B cell (primary cell): ENCODE results near the gene CD40. TPM values are rescaled to one million over a fixed set of nuclear protein-coding genes. Genes with fewer than 3 reads are reported as not detected.

Experiments
- ATAC-seq: fragments of 200-7000 bp; cut with Tn5 transposase; one replicate; pipeline ENCODE4 v1.10.0; 2021; ENCODE audit warnings: low read depth, mild to moderate bottlenecking, moderate number of reproducible peaks, moderate library complexity
- CTCF ChIA-PET: fragments of 350-600 bp; sonication (Branson Sonifier 250); formaldehyde crosslinking; loops from one replicate; lab custom pipeline; 2021; ENCODE audit warnings: antibody characterized with exemption, inconsistent platforms; lab: Charles Lee
- POLR2A ChIA-PET: fragments of 350-600 bp; sonication (Branson Sonifier 250); formaldehyde crosslinking; loops from one replicate; lab custom pipeline; 2021; ENCODE audit warnings: antibody characterized with exemption; lab: Charles Lee
- DNase-seq: peaks from one replicate; pipeline ENCODE4 v3.0.0; 2013
- H2AFZ ChIP-seq: 2 replicates; pipeline ENCODE4 v1.6.1; 2012; ENCODE audit warnings: mild to moderate bottlenecking, low read depth, low read length; ENCODE audit not compliant: insufficient read depth, poor library complexity, severe bottlenecking
- H3K27ac ChIP-seq, 2 donors: 1 replicate in 1 of 2; 2 replicates in 1 of 2; pipeline ENCODE4 v1.5.1; 2012 to 2013; ENCODE audit warnings: low read length in 2 of 2, mild to moderate bottlenecking in 2 of 2, moderate library complexity in 1 of 2
- H3K27me3 ChIP-seq, 4 experiments: fragments of 200-600 bp in 1 of 4; sonication (generic) in 1 of 4; replicated peaks in 1 of 4; 1 replicate in 2 of 4; 2 replicates in 2 of 4; pipeline versions ENCODE4 v1.6.1 to v1.7.0; 2013 to 2016; ENCODE audit warnings: low read length in 3 of 4, mild to moderate bottlenecking in 2 of 4, mixed read lengths in 1 of 4, moderate library complexity in 1 of 4; ENCODE audit not compliant: insufficient read depth in 4 of 4, control insufficient read depth in 3 of 4; ENCODE audit errors: control extremely low read depth in 1 of 4
- H3K36me3 ChIP-seq, 2 experiments: replicated peaks in 1 of 2; 1 replicate in 1 of 2; 2 replicates in 1 of 2; pipeline versions ENCODE4 v1.6.1 to v1.7.1; 2013; ENCODE audit warnings: low read length in 1 of 2; ENCODE audit not compliant: insufficient read depth in 2 of 2, control insufficient read depth in 1 of 2; ENCODE audit errors: control extremely low read depth in 1 of 2, extremely low read depth in 1 of 2
- H3K4me1 ChIP-seq, 2 donors: fragments of 200-600 bp in 1 of 2; sonication (generic) in 1 of 2; 1 replicate in 1 of 2; 2 replicates in 1 of 2; pipeline versions ENCODE4 v1.5.1 to v1.6.1; 2013 to 2017; ENCODE audit warnings: low read length in 2 of 2; ENCODE audit not compliant: control insufficient read depth in 2 of 2, insufficient read depth in 2 of 2
- H3K4me2 ChIP-seq: replicated peaks from 2 replicates; pipeline ENCODE3; 2012; ENCODE audit warnings: mild to moderate bottlenecking, low read depth, low read length; ENCODE audit not compliant: poor library complexity, severe bottlenecking
- H3K4me3 ChIP-seq, 5 experiments: fragments of 200-600 bp in 1 of 5; sonication (generic) in 1 of 5; 1 replicate in 3 of 5; 2 replicates in 2 of 5; pipeline versions ENCODE4 v1.5.1 to v1.7.0; 2011 to 2016; ENCODE audit warnings: low read length in 4 of 5, mild to moderate bottlenecking in 4 of 5, low read depth in 2 of 5, control low read depth in 1 of 5, moderate library complexity in 1 of 5; ENCODE audit not compliant: insufficient read depth in 1 of 5; ENCODE audit errors: control extremely low read depth in 1 of 5, extremely low read depth in 1 of 5
- H3K79me2 ChIP-seq: fragments of 200-600 bp; sonication (generic); one replicate; pipeline ENCODE4 v1.6.0; 2016; ENCODE audit warnings: low read length; ENCODE audit not compliant: control insufficient read depth, insufficient read depth
- H3K9ac ChIP-seq: fragments of 200-600 bp; sonication (generic); 2 replicates; pipeline ENCODE4 v1.6.1; 2017; ENCODE audit warnings: mild to moderate bottlenecking, low read length, moderate library complexity
- H3K9me3 ChIP-seq, 3 donors: one replicate each; pipeline versions ENCODE4 v1.6.1 to v1.7.1; 2013; ENCODE audit warnings: low read length in 2 of 3; ENCODE audit not compliant: control insufficient read depth in 2 of 3, insufficient read depth in 1 of 3; ENCODE audit errors: control extremely low read depth in 1 of 3
- H4K20me1 ChIP-seq: 2 replicates; pipeline ENCODE4 v1.6.0; 2012; ENCODE audit warnings: mild to moderate bottlenecking, low read length; ENCODE audit not compliant: insufficient read depth, control insufficient read depth, poor library complexity, severe bottlenecking
- H3K27ac Mint-ChIP-seq: one replicate; pipeline ENCODE4 v1.8.0; 2021; ENCODE audit warnings: mixed read lengths
- H3K27me3 Mint-ChIP-seq: one replicate; pipeline ENCODE4 v1.8.0; 2021; ENCODE audit warnings: mixed read lengths
- H3K4me1 Mint-ChIP-seq: one replicate; pipeline ENCODE4 v1.8.0; 2021; ENCODE audit warnings: mixed read lengths
- H3K4me3 Mint-ChIP-seq: one replicate; pipeline ENCODE4 v1.8.0; 2021; ENCODE audit warnings: mixed read lengths
- H3K9me3 Mint-ChIP-seq: one replicate; pipeline ENCODE4 v1.8.0; 2022; ENCODE audit warnings: mixed read lengths; ENCODE audit not compliant: insufficient read depth
- EZH2 ChIP-seq: IDR thresholded peaks from 2 replicates; pipeline ENCODE4 v1.6.1; 2012; ENCODE audit warnings: borderline replicate concordance, low read depth, mild to moderate bottlenecking, moderate library complexity, low read length; ENCODE audit not compliant: insufficient read depth, poor library complexity, severe bottlenecking
- WGBS: methylation state at CpG from one replicate; pipeline ENCODE4 v1.1.5; 2013; ENCODE audit warnings: missing lambda C conversion rate; ENCODE audit not compliant: insufficient coverage; 5-methylcytosine and 5-hydroxymethylcytosine counted together
- intact Hi-C: fragments of 100-400 bp; cut with micrococcal nuclease; formaldehyde crosslinking; loops from one replicate; pipeline ENCODE4 v1.10.0; 2022
- polyA plus RNA-seq: library from polyadenylated mRNA; depleted of rRNA; stranded (reverse); fragments of >200 nt; gene quantifications from 2 replicates; pipeline ENCODE4 v1.2.3, GENCODE V29; 2012
- total RNA-seq, 2 donors: library from RNA; stranded (reverse); fragments of 120-200 nt in 1 of 2; gene quantifications; 1 replicate in 1 of 2; 2 replicates in 1 of 2; pipeline versions ENCODE4 v1.2.3 to v1.2.4, GENCODE V29; 2013 to 2022
- TF ChIP-seq, protein P1 (sequence below): fragments of 200-600 bp; IDR thresholded peaks from one replicate; pipeline ENCODE4 v1.8.0; 2022; ENCODE audit warnings: antibody characterized with exemption, mild to moderate bottlenecking

CD40 gene
- total and polyA plus RNA-seq, 2 donors (not counting 1 experiment from before 2014, with no cell fraction given): 210 to 215 TPM

DNA sequence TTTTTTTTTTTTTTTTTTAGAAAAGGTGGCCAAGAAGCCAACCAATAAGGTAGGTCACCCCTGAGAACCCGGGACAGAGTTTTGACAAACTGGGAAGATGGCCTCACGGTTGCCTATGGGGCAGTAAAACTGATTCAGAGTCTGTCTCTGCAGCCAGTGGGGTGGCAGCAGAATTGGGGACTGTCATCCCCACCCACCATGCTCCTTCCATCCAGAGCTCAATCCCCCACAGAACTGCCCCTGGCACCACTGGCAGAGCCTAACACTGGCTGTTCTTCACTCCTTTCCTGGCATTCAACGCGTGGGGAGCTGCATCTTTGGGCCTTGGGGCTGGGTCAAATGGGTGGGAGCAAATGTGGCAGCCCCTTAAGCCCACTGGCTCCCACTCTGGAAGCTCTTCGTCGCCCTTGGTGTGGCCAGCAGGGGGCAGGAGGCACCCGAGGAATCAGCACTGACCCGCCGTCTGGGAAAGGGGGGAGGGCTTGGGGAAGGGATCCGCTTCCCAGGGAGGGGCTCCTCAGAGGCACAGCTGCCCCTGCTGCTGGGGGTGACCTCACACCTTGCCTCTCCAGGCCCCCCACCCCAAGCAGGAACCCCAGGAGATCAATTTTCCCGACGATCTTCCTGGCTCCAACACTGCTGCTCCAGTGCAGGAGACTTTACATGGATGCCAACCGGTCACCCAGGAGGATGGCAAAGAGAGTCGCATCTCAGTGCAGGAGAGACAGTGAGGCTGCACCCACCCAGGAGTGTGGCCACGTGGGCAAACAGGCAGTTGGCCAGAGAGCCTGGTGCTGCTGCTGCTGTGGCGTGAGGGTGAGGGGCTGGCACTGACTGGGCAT lies 10.4 kb downstream of the CD40 start:
- no peaks in the 10 kb centered on the region for H3K9me3 ChIP-seq

More for the DNA sequence above, 10.4 kb downstream of the CD40 start:
- no peak overlapping the region for H3K9ac ChIP-seq
- H2AFZ ChIP-seq: no peak overlapping the region
- Mint-ChIP-seq H3K27me3 (no peaks in the 10 kb centered on the region), H3K4me3 (no peak overlapping the region), H3K4me1 (peaks cover 53% of the 10 kb centered on the region), H3K27ac (peak overlapping the region; percentile 59), H3K9me3 (no peaks in the 10 kb centered on the region)
- H4K20me1 ChIP-seq: peaks cover 77% of the 10 kb centered on the region
- peaks cover 14 to 28% of the 10 kb centered on the region in 2 donors for H3K4me1 ChIP-seq
- CTCF ChIA-PET: interaction anchor here (0.6 to 7.8 kb wide), 9 partner anchors 9 to 106 kb away, joined by 3 to 87 read pairs (median 6); no protein-coding TSS in a partner anchor
- POLR2A ChIA-PET: no interaction called here
- peaks cover 0 to 52% of the 10 kb centered on the region in 2 experiments for H3K36me3 ChIP-seq
- 72% methylated on average over 15 of the region's 16 CpGs for WGBS
- H3K4me2 ChIP-seq: no peak overlapping the region
- TF ChIP-seq, protein P1, sequence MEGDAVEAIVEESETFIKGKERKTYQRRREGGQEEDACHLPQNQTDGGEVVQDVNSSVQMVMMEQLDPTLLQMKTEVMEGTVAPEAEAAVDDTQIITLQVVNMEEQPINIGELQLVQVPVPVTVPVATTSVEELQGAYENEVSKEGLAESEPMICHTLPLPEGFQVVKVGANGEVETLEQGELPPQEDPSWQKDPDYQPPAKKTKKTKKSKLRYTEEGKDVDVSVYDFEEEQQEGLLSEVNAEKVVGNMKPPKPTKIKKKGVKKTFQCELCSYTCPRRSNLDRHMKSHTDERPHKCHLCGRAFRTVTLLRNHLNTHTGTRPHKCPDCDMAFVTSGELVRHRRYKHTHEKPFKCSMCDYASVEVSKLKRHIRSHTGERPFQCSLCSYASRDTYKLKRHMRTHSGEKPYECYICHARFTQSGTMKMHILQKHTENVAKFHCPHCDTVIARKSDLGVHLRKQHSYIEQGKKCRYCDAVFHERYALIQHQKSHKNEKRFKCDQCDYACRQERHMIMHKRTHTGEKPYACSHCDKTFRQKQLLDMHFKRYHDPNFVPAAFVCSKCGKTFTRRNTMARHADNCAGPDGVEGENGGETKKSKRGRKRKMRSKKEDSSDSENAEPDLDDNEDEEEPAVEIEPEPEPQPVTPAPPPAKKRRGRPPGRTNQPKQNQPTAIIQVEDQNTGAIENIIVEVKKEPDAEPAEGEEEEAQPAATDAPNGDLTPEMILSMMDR: peak; percentile 52
- TF ChIP-seq EZH2: no peak
- no peak overlapping the region for H3K27ac ChIP-seq
- intact Hi-C loops: no loop called here
- no peaks in the 10 kb centered on the region for H3K27me3 ChIP-seq
- DNase-seq (no peak), ATAC-seq (no peak)
- H3K4me3 ChIP-seq: no peak overlapping the region
- peaks cover 11% of the 10 kb centered on the region for H3K79me2 ChIP-seq
